ENCODE measurements around the gene SLC25A1. TPM values are rescaled to one million over a fixed set of nuclear protein-coding genes. Genes with fewer than 3 reads are reported as not detected.
"Not testable (repeated sequence)": the region's sequence is repeated elsewhere in the genome, so short reads cannot be mapped to it uniquely, and the experiment has no call there.

SLC25A1 gene
- total and polyA plus RNA-seq, 8 donors: 45.7 to 99.3 (median 52.2) TPM

- H3K36me3 ChIP-seq: peaks cover 0 to 43% of the 10 kb centered on the region in 2 donors
- intact Hi-C loops (cut with DNase I): no loop called here
- no peak overlapping the region for H3K27ac ChIP-seq
- no peaks in the 10 kb centered on the region for H3K9me3 ChIP-seq
- ATAC-seq (no peak), DNase-seq (peak in 1 of 4 donors; percentile 8)
- TF ChIP-seq CTCF (IDR thresholded peaks at IDR 0.05): no peak
- no peaks in the 10 kb centered on the region for H3K27me3 ChIP-seq
- no peaks in the 10 kb centered on the region for H3K4me1 ChIP-seq
- no peak overlapping the region for H3K4me3 ChIP-seq
These were observed 29.3 kb upstream of the SLC25A1 start for GRCh38 chr22:19207884-19208283.

GRCh38 chr22:19207401-19207808, 28.9 kb upstream of the SLC25A1 start:
- DNase-seq: peak in 1 of 4 donors; percentile 2
- no peak overlapping the region for H3K4me3 ChIP-seq
- no peaks in the 10 kb centered on the region for H3K4me1 ChIP-seq
- no peak overlapping the region for H3K27ac ChIP-seq
- no peaks in the 10 kb centered on the region for H3K27me3 ChIP-seq
- ATAC-seq: no peak
- no peak for TF ChIP-seq CTCF (IDR thresholded peaks at IDR 0.05)
- H3K9me3 ChIP-seq: no peaks in the 10 kb centered on the region
- peaks cover 0 to 43% of the 10 kb centered on the region in 2 donors for H3K36me3 ChIP-seq
- intact Hi-C loops (cut with DNase I): no loop called here

GRCh38 chr22:19206287-19206686, 27.8 kb upstream of the SLC25A1 start:
- Histone ChIP-seq H3K4me3 (no peak overlapping the region), H3K27ac (no peak overlapping the region), H3K27me3 (no peaks in the 10 kb centered on the region), H3K36me3 (peaks cover 0 to 47% of the 10 kb centered on the region in 2 donors), H3K4me1 (no peaks in the 10 kb centered on the region), H3K9me3 (no peaks in the 10 kb centered on the region)
- intact Hi-C loops (cut with DNase I): no loop called here
- ATAC-seq (no peak), DNase-seq (peak in 1 of 4 donors; percentile 2)
- no peak for TF ChIP-seq CTCF (IDR thresholded peaks at IDR 0.05)

GRCh38 chr22:19204640-19205039, 26.1 kb upstream of the SLC25A1 start:
- no peaks in the 10 kb centered on the region for H3K9me3 ChIP-seq
- no peaks in the 10 kb centered on the region for H3K27me3 ChIP-seq
- no peak overlapping the region for H3K27ac ChIP-seq
- no peak for TF ChIP-seq CTCF (IDR thresholded peaks at IDR 0.05)
- no peak for ATAC-seq
- H3K4me1 ChIP-seq: no peaks in the 10 kb centered on the region
- H3K36me3 ChIP-seq: peaks cover 0 to 54% of the 10 kb centered on the region in 2 donors
- H3K4me3 ChIP-seq: no peak overlapping the region
- DNase-seq: no peak
- intact Hi-C loops (cut with DNase I): no loop called here

GRCh38 chr22:19203834-19204233, 25.3 kb upstream of the SLC25A1 start:
- Histone ChIP-seq H3K36me3 (peaks cover 0 to 54% of the 10 kb centered on the region in 2 donors), H3K9me3 (no peaks in the 10 kb centered on the region), H3K4me1 (no peaks in the 10 kb centered on the region), H3K27me3 (no peaks in the 10 kb centered on the region), H3K27ac (no peak overlapping the region), H3K4me3 (no peak overlapping the region)
- no peak for TF ChIP-seq CTCF (IDR thresholded peaks at IDR 0.05)
- intact Hi-C loops (cut with DNase I): no loop called here
- DNase-seq (no peak), ATAC-seq (no peak)

GRCh38 chr22:19202799-19203186, 24.3 kb upstream of the SLC25A1 start:
- H3K9me3 ChIP-seq; ATAC-seq; H3K27me3 ChIP-seq; DNase-seq; H3K4me3 ChIP-seq; H3K27ac ChIP-seq; H3K4me1 ChIP-seq; intact Hi-C loops (cut with DNase I): not testable (repeated sequence)
- H3K36me3 ChIP-seq: peaks cover 0 to 53% of the 10 kb centered on the region in 2 donors

Measured in left lung (tissue), 10 donors.